Measurements from ENCODE around the gene GKN2.

DNA sequence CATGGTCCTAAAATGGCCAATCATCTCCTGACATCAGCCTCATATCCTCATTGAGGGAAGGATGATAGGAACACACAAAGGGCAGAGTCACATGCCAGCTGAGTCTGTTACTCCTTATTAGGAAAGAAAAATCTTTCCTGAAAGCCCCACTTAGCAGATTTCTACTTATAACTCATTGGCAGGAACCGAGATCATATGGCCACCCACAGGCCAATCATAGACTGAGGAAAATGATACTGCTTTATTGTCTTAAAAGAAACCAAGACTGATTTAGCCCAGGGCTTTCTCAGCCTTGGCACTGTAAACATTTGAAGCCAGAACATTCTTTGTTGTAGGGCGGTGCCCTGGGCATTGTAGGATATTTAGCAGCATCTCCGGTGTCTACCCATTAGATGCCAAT is 18.7 kb downstream of the GKN2 start:
- TF ChIP-seq MAX (IDR thresholded peaks at IDR 0.05) = no peak
- no peak for TF ChIP-seq CTCF (IDR thresholded peaks at IDR 0.05; ENCODE audit: low read depth, low read length, missing input control)
- TF ChIP-seq JUND (IDR thresholded peaks at IDR 0.05) = no peak
- TF ChIP-seq YY1 (IDR thresholded peaks at IDR 0.05) = no peak
- no peak for TF ChIP-seq RAD21 (IDR thresholded peaks at IDR 0.05)
- TF ChIP-seq SP1 (IDR thresholded peaks at IDR 0.05) = no peak
